GM08714 (cell line): ENCODE measurements around the gene CAMTA2.

Experiments used
- H3K4me3 ChIP-seq: fragments of 200-500 bp; sonication (Bioruptor generic); 2 replicates; pipeline ENCODE4 v1.5.1; 2014; ENCODE audit warnings: mild to moderate bottlenecking, low read length, inconsistent platforms
- ZNF274 ChIP-seq: IDR thresholded peaks from 2 replicates; pipeline ENCODE4 v1.6.1; 2012; ENCODE audit warnings: mild to moderate bottlenecking, low read depth, low read length

CAMTA2 gene

GRCh38 chr17:4921320-4921719 is 66.2 kb downstream of the CAMTA2 start:
- TF ChIP-seq ZNF274 = no peak
- H3K4me3 ChIP-seq = no peak overlapping the region

GRCh38 chr17:4920351-4921048 is 67.0 kb downstream of the CAMTA2 start:
- no peak for TF ChIP-seq ZNF274
- no peak overlapping the region for H3K4me3 ChIP-seq

DNA sequence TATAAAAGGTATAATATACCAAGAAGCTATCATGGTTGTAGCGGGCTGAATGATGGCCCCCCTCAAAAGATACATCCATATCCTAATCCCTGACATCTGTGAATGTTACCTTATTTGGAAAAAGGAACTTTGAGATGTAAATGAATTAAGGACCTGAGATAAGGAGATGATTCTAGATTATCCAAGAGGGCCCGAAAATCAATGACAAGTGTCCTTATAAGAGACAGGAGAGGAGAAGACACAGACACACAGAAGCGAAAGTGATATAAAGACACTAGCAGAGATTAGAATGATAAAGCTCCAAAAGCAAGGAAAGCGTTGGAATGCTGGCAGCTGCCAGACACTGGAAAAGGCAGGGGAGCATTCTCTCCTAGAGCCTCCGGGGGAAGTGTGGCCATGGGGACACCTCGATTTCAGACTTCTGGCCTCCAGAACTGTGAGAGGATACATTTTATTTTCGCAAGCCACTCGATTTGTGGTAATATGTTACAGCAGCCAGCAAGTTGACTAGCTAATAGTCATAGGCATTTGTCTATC is 67.9 kb downstream of the CAMTA2 start:
- TF ChIP-seq ZNF274 = no peak
- no peak overlapping the region for H3K4me3 ChIP-seq
